Psoas muscle (tissue), 8 donors: ENCODE data around the gene LAS1L. TPM values are rescaled to one million over a fixed set of nuclear protein-coding genes. Genes with fewer than 3 reads are reported as not detected.

ENCODE experiments used
- ATAC-seq, 4 donors: fragments of 200-7000 bp; cut with Tn5 transposase; one replicate each; pipeline ENCODE4 v1.9.1; 2020; ENCODE audit warnings: moderate library complexity in 3 of 4, mild to moderate bottlenecking in 2 of 4
- DNase-seq, 2 donors: peaks; one replicate each; pipeline ENCODE4 v3.0.0-alpha.2; 2020
- H3K27ac ChIP-seq: fragments of 200-600 bp; one replicate; pipeline ENCODE4 v1.8.0; 2022
- H3K27me3 ChIP-seq, 3 donors: fragments of 200-600 bp in 1 of 3; one replicate each; pipeline versions ENCODE4 v1.6.1 to v1.8.0; 2013 to 2022; ENCODE audit warnings: low read length in 2 of 3, mild to moderate bottlenecking in 2 of 3, moderate library complexity in 1 of 3; ENCODE audit not compliant: insufficient read depth in 3 of 3
- H3K36me3 ChIP-seq, 2 donors: fragments of 200-600 bp in 1 of 2; one replicate each; pipeline versions ENCODE4 v1.6.1 to v1.8.0; 2013 to 2022; ENCODE audit warnings: low read depth in 1 of 2, mild to moderate bottlenecking in 1 of 2, moderate library complexity in 1 of 2; ENCODE audit not compliant: insufficient read depth in 1 of 2
- H3K4me1 ChIP-seq: fragments of 200-600 bp; one replicate; pipeline ENCODE4 v1.8.0; 2022
- H3K4me3 ChIP-seq: fragments of 200-600 bp; one replicate; pipeline ENCODE4 v1.8.0; 2022; ENCODE audit warnings: mild to moderate bottlenecking
- H3K9me3 ChIP-seq: fragments of 200-600 bp; one replicate; pipeline ENCODE4 v1.8.0; 2022
- WGBS, 3 donors: extraction: QIAGEN DNeasy Blood & Tissue Kit; methylation state at CpG; one replicate each; pipeline versions ENCODE4 v1.1.6 to v1.1.7; 2013; 5-methylcytosine and 5-hydroxymethylcytosine counted together
- intact Hi-C, 2 donors: fragments of 100-400 bp; cut with DNase I; formaldehyde crosslinking; loops; one replicate each; pipeline versions ENCODE4 v1.11.0 to v1.14.2; 2022
- polyA plus RNA-seq, 3 donors: library from polyadenylated mRNA; stranded (reverse); fragments of 200-250 nt; gene quantifications; one replicate each; pipeline ENCODE4 v1.2.3, GENCODE V29; 2013
- total RNA-seq, 4 donors: library from RNA; stranded (reverse); fragmentation: NEBNext Ultra II Directional in 2 of 4; extraction: Animal tissue kit (Norgen Biotek cat#: 25700) in 2 of 4; gene quantifications; one replicate each; pipeline versions ENCODE4 v1.2.1 to v1.2.4, GENCODE V29; 2021 to 2023
- TF ChIP-seq, protein P1 (sequence below): fragments of 200-600 bp; IDR thresholded peaks from one replicate; pipeline ENCODE4 v1.8.0; 2022; ENCODE audit warnings: antibody characterized with exemption
- donor health status: healthy with polysubstance abuse.
- donor health status: DM: no; HTN: no; CAD: no; lungs with moderate emphysema.
- donor health status: Bipolar disorder and iron deficiency.
- donor health status: healthy.
- donor health status: DM: yes; HTN: yes; CAD: no.
- donor health status: DM: no; HTN: no; CAD: no.
- donor health status: DM: no; HTN: no; CAD: no.
- donor health status: DM: yes; HTN: yes; CAD: no.

LAS1L gene
- total and polyA plus RNA-seq, 7 donors = 7.9 to 23.5 (median 13.9) TPM

DNA sequence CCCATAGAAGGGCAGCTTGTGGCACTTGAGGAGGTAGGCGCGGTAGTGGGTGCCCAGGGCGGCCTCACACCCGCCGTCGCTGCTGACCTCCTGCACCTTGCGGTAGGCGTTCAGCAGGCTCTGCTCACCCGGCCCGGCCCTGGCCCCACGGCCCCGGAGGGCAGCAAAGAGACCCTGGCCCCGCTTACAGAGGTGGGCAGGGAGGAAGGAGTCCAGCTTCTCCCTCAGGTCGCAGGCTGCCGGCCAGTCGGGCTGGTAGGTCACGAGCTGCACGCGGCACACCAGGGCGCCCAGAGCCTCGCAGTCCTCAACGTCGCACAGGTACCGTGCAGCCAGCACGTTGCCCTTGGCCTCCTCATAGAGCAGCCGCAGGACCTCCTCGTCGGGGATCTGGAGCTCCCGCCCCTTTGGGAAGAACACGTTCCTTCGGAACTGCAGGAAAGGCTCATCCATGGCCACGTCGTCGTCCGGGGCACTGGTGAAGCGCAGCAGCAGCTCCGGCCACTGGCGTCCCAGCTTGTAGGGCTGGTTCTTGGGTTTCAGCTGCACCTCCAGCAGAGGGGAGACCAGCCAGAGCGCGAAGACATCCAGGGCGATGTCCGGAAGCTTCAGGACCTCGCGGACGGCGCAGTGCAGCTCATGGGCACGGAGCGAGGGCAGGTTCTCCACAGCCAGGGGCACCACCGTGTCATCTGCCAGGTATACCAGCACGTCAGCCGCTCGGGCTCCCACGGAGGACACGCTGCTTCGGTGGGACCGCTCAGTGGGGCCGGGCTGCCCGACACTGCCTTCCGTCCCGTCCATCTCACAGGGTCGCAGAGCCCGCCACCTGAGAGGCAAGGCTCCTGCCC is 17.1 kb upstream of the LAS1L start:
- intact Hi-C loops = no loop called here
- Histone ChIP-seq H3K9me3 (no peaks in the 10 kb centered on the region), H3K4me1 (no peaks in the 10 kb centered on the region), H3K36me3 (no peaks in the 10 kb centered on the region), H3K27me3 (peaks cover 0 to 9% (median 0%) of the 10 kb centered on the region in 3 donors), H3K4me3 (no peak overlapping the region), H3K27ac (no peak overlapping the region)
- TF ChIP-seq, protein P1, sequence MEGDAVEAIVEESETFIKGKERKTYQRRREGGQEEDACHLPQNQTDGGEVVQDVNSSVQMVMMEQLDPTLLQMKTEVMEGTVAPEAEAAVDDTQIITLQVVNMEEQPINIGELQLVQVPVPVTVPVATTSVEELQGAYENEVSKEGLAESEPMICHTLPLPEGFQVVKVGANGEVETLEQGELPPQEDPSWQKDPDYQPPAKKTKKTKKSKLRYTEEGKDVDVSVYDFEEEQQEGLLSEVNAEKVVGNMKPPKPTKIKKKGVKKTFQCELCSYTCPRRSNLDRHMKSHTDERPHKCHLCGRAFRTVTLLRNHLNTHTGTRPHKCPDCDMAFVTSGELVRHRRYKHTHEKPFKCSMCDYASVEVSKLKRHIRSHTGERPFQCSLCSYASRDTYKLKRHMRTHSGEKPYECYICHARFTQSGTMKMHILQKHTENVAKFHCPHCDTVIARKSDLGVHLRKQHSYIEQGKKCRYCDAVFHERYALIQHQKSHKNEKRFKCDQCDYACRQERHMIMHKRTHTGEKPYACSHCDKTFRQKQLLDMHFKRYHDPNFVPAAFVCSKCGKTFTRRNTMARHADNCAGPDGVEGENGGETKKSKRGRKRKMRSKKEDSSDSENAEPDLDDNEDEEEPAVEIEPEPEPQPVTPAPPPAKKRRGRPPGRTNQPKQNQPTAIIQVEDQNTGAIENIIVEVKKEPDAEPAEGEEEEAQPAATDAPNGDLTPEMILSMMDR = no peak
- WGBS, 3 donors = 90 to 92% (median 91%) methylated on average over 24 to 62 of the region's 62 CpGs
- DNase-seq (no peak), ATAC-seq (no peak)

DNA sequence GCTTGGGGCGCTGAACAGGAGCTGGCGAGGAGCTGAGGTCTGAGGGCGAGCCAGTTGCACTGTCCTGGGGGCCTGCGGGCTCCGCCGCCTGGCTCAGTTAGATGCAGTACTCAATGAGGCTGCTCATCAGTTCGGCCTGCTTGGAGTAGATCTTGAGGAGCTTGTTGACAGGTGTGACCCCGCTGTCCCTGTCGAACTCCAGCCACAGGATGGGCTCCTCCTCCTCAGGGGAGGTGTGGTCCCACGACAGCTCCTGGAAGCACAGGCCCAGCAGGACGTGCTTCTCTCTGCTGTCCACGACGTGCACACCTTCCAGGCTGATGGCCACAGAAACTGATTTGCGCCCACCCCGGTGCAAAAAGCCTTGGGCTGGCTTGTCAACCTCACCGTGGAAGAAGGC is 16.5 kb upstream of the LAS1L start:
- 87% methylated on average over 12 to 16 of the region's 16 CpGs for WGBS, 3 donors
- DNase-seq (no peak), ATAC-seq (no peak)
- Histone ChIP-seq H3K27me3 (peaks cover 0 to 5% (median 0%) of the 10 kb centered on the region in 3 donors), H3K27ac (no peak overlapping the region), H3K4me1 (no peaks in the 10 kb centered on the region), H3K4me3 (no peak overlapping the region), H3K36me3 (no peaks in the 10 kb centered on the region), H3K9me3 (no peaks in the 10 kb centered on the region)
- intact Hi-C loops = no loop called here
- TF ChIP-seq, protein P1 = no peak

DNA sequence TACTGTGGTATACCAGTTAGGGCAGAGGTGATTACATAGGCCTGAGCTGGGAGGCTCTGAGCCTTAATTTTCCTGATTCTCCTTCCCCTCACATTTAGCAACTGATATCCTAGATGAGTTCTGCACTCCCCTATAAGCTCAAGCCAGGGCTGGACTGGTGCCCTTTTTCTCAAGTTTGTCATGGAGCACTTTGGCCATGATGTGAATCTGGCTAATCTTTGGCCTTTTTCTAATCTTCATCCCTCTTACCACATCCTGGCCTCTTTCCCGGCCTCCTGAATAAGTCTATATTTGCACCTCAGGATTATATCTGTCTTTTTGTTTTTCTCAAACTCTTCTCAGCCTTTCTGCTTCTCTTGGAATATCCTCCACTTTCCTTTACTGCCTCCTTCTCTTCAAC is 10.9 kb upstream of the LAS1L start:
- TF ChIP-seq, protein P1 = no peak
- WGBS, 3 donors = 62 to 90% (median 74%) methylated on average over 1 of the region's 1 CpG
- DNase-seq = no peak

DNA sequence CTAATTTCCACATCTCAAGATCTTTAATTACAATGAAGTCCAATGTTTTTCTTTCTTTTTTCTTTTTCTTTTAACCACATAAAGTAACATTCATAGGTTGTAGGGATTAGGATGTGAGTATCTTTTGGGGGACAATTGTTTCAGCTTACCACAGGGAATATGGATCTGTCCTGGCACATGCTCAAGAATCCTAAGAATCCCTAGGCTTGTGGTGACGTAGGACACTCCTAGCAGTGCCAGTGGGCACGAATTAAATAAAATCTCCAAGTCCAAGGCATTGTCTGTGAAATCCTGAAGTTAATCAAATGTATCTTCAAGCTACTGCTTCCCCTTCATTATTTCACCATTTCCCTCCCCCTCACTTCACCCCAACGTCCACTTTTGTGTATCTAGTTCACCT is 2.6 kb upstream of the LAS1L start:
- Histone ChIP-seq H3K4me1 (no peaks in the 10 kb centered on the region), H3K9me3 (no peaks in the 10 kb centered on the region), H3K4me3 (no peak overlapping the region), H3K36me3 (peaks cover 0 to 3% of the 10 kb centered on the region in 2 donors), H3K27ac (no peak overlapping the region), H3K27me3 (peaks cover 0 to 5% (median 0%) of the 10 kb centered on the region in 3 donors)
- DNase-seq (no peak), ATAC-seq (no peak)
- TF ChIP-seq, protein P1 = no peak
- intact Hi-C loops = no loop called here
- 20 to 23% (median 21%) methylated on average over 3 of the region's 3 CpGs for WGBS, 3 donors

More for the DNA sequence above, 10.9 kb upstream of the LAS1L start:
- Histone ChIP-seq H3K27ac (no peak overlapping the region), H3K4me1 (no peaks in the 10 kb centered on the region), H3K27me3 (peaks cover 0 to 7% (median 0%) of the 10 kb centered on the region in 3 donors), H3K36me3 (no peaks in the 10 kb centered on the region), H3K4me3 (no peak overlapping the region), H3K9me3 (no peaks in the 10 kb centered on the region)
- intact Hi-C loops = no loop called here
- no peak for ATAC-seq
